ENCODE results near the gene C11orf97.
"Not testable (repeated sequence)": the region's sequence is repeated elsewhere in the genome, so short reads cannot be mapped to it uniquely, and the experiment has no call there.

C11orf97 gene

GRCh38 chr11:94558468-94558867 lies 46.2 kb downstream of the C11orf97 start:
- DNase-seq = no peak

GRCh38 chr11:94558932-94559331 lies 46.7 kb downstream of the C11orf97 start:
- DNase-seq = no peak

GRCh38 chr11:94559361-94559760 lies 47.1 kb downstream of the C11orf97 start:
- no peak for DNase-seq

- DNase-seq = no peak
Observed at GRCh38 chr11:94560834-94561233, 48.6 kb downstream of the C11orf97 start.

- DNase-seq = no peak
Observed at GRCh38 chr11:94563176-94563847, 51.1 kb downstream of the C11orf97 start.

- DNase-seq = no peak
Observed at GRCh38 chr11:94563848-94564467, 51.7 kb downstream of the C11orf97 start.

GRCh38 chr11:94567181-94567670 lies 55.0 kb downstream of the C11orf97 start, which contains the start of gene PIWIL4:
Gene PIWIL4, plus strand, starts transcription at chr11:94567368. Its CDS starts 151 bp downstream, at chr11:94567519.
- DNase-seq = no peak

GRCh38 chr11:94568200-94568599 lies 55.9 kb downstream of the C11orf97 start:
- DNase-seq = no peak

- DNase-seq = no peak
Observed at GRCh38 chr11:94568717-94569116, 56.5 kb downstream of the C11orf97 start.

- not testable (repeated sequence) for DNase-seq
Observed at GRCh38 chr11:94572975-94573374, 60.7 kb downstream of the C11orf97 start.

- DNase-seq = no peak
Observed at GRCh38 chr11:94574193-94574961, 62.1 kb downstream of the C11orf97 start.

- no peak for DNase-seq
Observed at GRCh38 chr11:94576306-94576705, 64.0 kb downstream of the C11orf97 start.

GRCh38 chr11:94577841-94578240 lies 65.6 kb downstream of the C11orf97 start:
- no peak for DNase-seq

Data from stimulated activated CD4-positive, alpha-beta T cell treated with anti-CD3 and anti-CD28 coated beads, Interleukin-15, amount 100 ng/mL, for 24 hours (primary cell).